Measurements from ENCODE around the gene TGFBR3L. TPM values are rescaled to one million over a fixed set of nuclear protein-coding genes. Genes with fewer than 3 reads are reported as not detected.

The TGFBR3L gene
- total RNA-seq, 1 experiment from 2014 or later, result 7.1 TPM

- no peak for DNase-seq (ENCODE audit: low read depth)
Measured at GRCh38 chr19:7879111-7879807, 35.4 kb upstream of the TGFBR3L start.

GRCh38 chr19:7879836-7880235 is 34.8 kb upstream of the TGFBR3L start:
- DNase-seq (ENCODE audit: low read depth), result no peak

- DNase-seq (ENCODE audit: low read depth), result no peak
Measured at GRCh38 chr19:7881910-7882309, 32.7 kb upstream of the TGFBR3L start.

GRCh38 chr19:7883105-7883504 is 31.5 kb upstream of the TGFBR3L start:
- DNase-seq (ENCODE audit: low read depth), result no peak

GRCh38 chr19:7883796-7884570 is 30.6 kb upstream of the TGFBR3L start:
- peak; percentile 58 for DNase-seq (ENCODE audit: low read depth)

GRCh38 chr19:7885818-7886217 is 28.8 kb upstream of the TGFBR3L start:
- DNase-seq (ENCODE audit: low read depth), result no peak

GRCh38 chr19:7887408-7888144 is 27.1 kb upstream of the TGFBR3L start:
- no peak for DNase-seq (ENCODE audit: low read depth)

GRCh38 chr19:7888145-7888825 is 26.3 kb upstream of the TGFBR3L start, which contains the start of gene LRRC8E:
Gene LRRC8E, plus strand, starts transcription at chr19:7888510. Its CDS starts 7,094 bp downstream, at chr19:7895604.
- peak; percentile 94 for DNase-seq (ENCODE audit: low read depth)

- DNase-seq (ENCODE audit: low read depth), result no peak
Measured at GRCh38 chr19:7888826-7889217, 25.8 kb upstream of the TGFBR3L start.

- peak; percentile 88 for DNase-seq (ENCODE audit: low read depth)
Measured at GRCh38 chr19:7893362-7894101, 21.1 kb upstream of the TGFBR3L start.

- no peak for DNase-seq (ENCODE audit: low read depth)
Measured at GRCh38 chr19:7894612-7895309, 19.9 kb upstream of the TGFBR3L start.

- no peak for DNase-seq (ENCODE audit: low read depth)
Measured at GRCh38 chr19:7895565-7895964, 19.1 kb upstream of the TGFBR3L start.

- no peak for DNase-seq (ENCODE audit: low read depth)
Measured at GRCh38 chr19:7897292-7897691, 17.3 kb upstream of the TGFBR3L start.

- DNase-seq (ENCODE audit: low read depth), result no peak
Measured at GRCh38 chr19:7898967-7899366, 15.7 kb upstream of the TGFBR3L start.

- DNase-seq (ENCODE audit: low read depth), result no peak
Measured at GRCh38 chr19:7899751-7900378, 14.8 kb upstream of the TGFBR3L start.

GRCh38 chr19:7900401-7900870 is 14.2 kb upstream of the TGFBR3L start:
- no peak for DNase-seq (ENCODE audit: low read depth)

GRCh38 chr19:7900931-7901330 is 13.7 kb upstream of the TGFBR3L start:
- DNase-seq (ENCODE audit: low read depth), result no peak

GRCh38 chr19:7901337-7901736 is 13.3 kb upstream of the TGFBR3L start:
- DNase-seq (ENCODE audit: low read depth), result no peak

GRCh38 chr19:7902796-7903243 is 11.8 kb upstream of the TGFBR3L start:
- no peak for DNase-seq (ENCODE audit: low read depth)

Measured in Daoy (cell line).